MM.1S (cell line): ENCODE measurements around the gene BET1.
A peak's percentile ranks its signal among the peaks of the same experiment; 100 is the strongest.

Source experiments
- DNase-seq: peaks from one replicate; pipeline ENCODE4 v3.0.0-alpha.2; 2015
- H2AFZ ChIP-seq: fragments of 300-600 bp; sonication (generic); 2 replicates; pipeline ENCODE4 v1.6.0; 2016; ENCODE audit warnings: antibody characterized with exemption, low read length
- H3F3A ChIP-seq: fragments of 300-600 bp; sonication (generic); 2 replicates; pipeline ENCODE4 v1.6.1; 2016; ENCODE audit warnings: mild to moderate bottlenecking, antibody characterized with exemption, low read length, moderate library complexity, mixed read lengths; ENCODE audit not compliant: insufficient read depth
- H3K27ac ChIP-seq: fragments of 300-600 bp; sonication (generic); 2 replicates; pipeline ENCODE4 v1.5.1; 2016; ENCODE audit warnings: mild to moderate bottlenecking, low read length
- H3K27me3 ChIP-seq: fragments of 300-600 bp; sonication (generic); replicated peaks from 2 replicates; pipeline ENCODE4 v1.6.0; 2016; ENCODE audit warnings: low read length; ENCODE audit not compliant: insufficient read depth
- H3K36me3 ChIP-seq: fragments of 300-600 bp; sonication (generic); replicated peaks from 2 replicates; pipeline ENCODE4 v1.6.1; 2016; ENCODE audit warnings: mild to moderate bottlenecking, low read length, mixed read lengths; ENCODE audit not compliant: insufficient read depth
- H3K4me1 ChIP-seq: fragments of 300-600 bp; sonication (generic); 2 replicates; pipeline ENCODE4 v1.6.1; 2016; ENCODE audit warnings: low read length, mixed read lengths
- H3K4me2 ChIP-seq: fragments of 300-600 bp; sonication (generic); 2 replicates; pipeline ENCODE4 v1.6.0; 2016; ENCODE audit warnings: low read depth, low read length
- H3K4me3 ChIP-seq: fragments of 300-600 bp; sonication (generic); 2 replicates; pipeline ENCODE4 v1.5.1; 2016; ENCODE audit warnings: low read length, mixed read lengths
- H3K79me2 ChIP-seq: fragments of 300-600 bp; sonication (generic); 2 replicates; pipeline ENCODE4 v1.6.1; 2016; ENCODE audit warnings: mixed run types, low read length, mixed read lengths
- H3K9ac ChIP-seq: fragments of 300-600 bp; sonication (generic); 2 replicates; pipeline ENCODE4 v1.6.1; 2016; ENCODE audit warnings: low read length, mixed read lengths
- H3K9me2 ChIP-seq: fragments of 300-600 bp; sonication (generic); replicated peaks from 2 replicates; pipeline ENCODE4 v1.6.1; 2016; ENCODE audit warnings: mild to moderate bottlenecking, low read length, mixed read lengths; ENCODE audit not compliant: insufficient read depth
- H3K9me3 ChIP-seq: fragments of 300-600 bp; sonication (generic); replicated peaks from 2 replicates; pipeline ENCODE4 v1.6.1; 2016; ENCODE audit warnings: mild to moderate bottlenecking, low read length, mixed read lengths; ENCODE audit not compliant: insufficient read depth
- H4K20me1 ChIP-seq: fragments of 300-600 bp; sonication (generic); 2 replicates; pipeline ENCODE4 v1.6.1; 2016; ENCODE audit warnings: mild to moderate bottlenecking, low read length, moderate library complexity, mixed read lengths; ENCODE audit not compliant: insufficient read depth
- CTCF ChIP-seq: fragments of 300-600 bp; sonication (generic); IDR thresholded peaks from 2 replicates; pipeline ENCODE4 v1.5.1; 2016; ENCODE audit warnings: antibody characterized with exemption, low read length, mixed read lengths
- EZH2 ChIP-seq: fragments of 300-600 bp; sonication (generic); optimal IDR thresholded peaks from 2 replicates; pipeline ENCODE3; 2017; ENCODE audit warnings: low read depth, mild to moderate bottlenecking, antibody characterized with exemption, low read length, mixed read lengths
- EZH2phosphoT487 ChIP-seq: fragments of 300-600 bp; sonication (generic); IDR thresholded peaks from 2 replicates; pipeline ENCODE4 v1.6.1; 2018; ENCODE audit warnings: antibody characterized with exemption, low read length

Gene BET1

GRCh38 chr7:93948873-93949272 lies 55.3 kb downstream of the BET1 start:
- Histone ChIP-seq H4K20me1 (no peaks in the 10 kb centered on the region), H3F3A (0 out of 2 replicates have a peak, but pooled peaks cover 8% of the 10 kb centered on the region), H3K9me3 (no peaks in the 10 kb centered on the region), H3K27ac (no peak overlapping the region), H3K79me2 (no peaks in the 10 kb centered on the region), H2AFZ (no peak overlapping the region), H3K9me2 (no peaks in the 10 kb centered on the region), H3K4me2 (no peak overlapping the region), H3K4me1 (peaks cover 20% of the 10 kb centered on the region), H3K9ac (no peak overlapping the region), H3K4me3 (no peak overlapping the region), H3K27me3 (no peaks in the 10 kb centered on the region), H3K36me3 (no peaks in the 10 kb centered on the region)
- DNase-seq, result no peak
- TF ChIP-seq EZH2 (no peak), CTCF (no peak), EZH2phosphoT487 (no peak)

DNA sequence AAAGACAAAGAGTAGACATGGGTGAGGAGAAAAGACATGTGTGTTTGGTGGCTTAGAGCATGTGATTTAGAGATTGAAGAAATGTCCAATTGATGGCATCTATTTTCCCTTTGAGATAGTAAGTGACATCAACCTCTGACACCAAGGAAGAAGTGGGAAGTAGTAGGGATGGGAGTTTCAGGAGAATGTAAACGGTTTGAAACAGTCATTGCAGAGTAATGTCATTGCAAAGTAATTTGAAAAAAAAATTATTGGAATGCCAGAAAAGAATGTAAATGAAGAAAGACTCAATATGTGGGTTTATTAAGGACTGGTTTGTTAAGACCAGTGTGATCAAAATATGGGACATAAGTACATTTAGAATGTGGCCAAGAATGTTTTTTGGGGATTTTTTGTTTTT lies 56.0 kb downstream of the BET1 start:
- Histone ChIP-seq H3K4me3 (no peak overlapping the region), H3K4me2 (no peak overlapping the region), H3K9me2 (no peaks in the 10 kb centered on the region), H3K27me3 (no peaks in the 10 kb centered on the region), H2AFZ (no peak overlapping the region), H3K9me3 (no peaks in the 10 kb centered on the region), H3K4me1 (peaks cover 28% of the 10 kb centered on the region), H3K9ac (no peak overlapping the region), H3K79me2 (no peaks in the 10 kb centered on the region), H3F3A (0 out of 2 replicates have a peak, but pooled peaks cover 8% of the 10 kb centered on the region), H3K27ac (no peak overlapping the region), H3K36me3 (no peaks in the 10 kb centered on the region), H4K20me1 (no peaks in the 10 kb centered on the region)
- DNase-seq, result no peak
- TF ChIP-seq CTCF (no peak), EZH2phosphoT487 (no peak), EZH2 (no peak)

GRCh38 chr7:93945756-93946535 lies 58.2 kb downstream of the BET1 start:
- no peak overlapping the region for H3K27ac ChIP-seq
- H3K9me2 ChIP-seq, result no peaks in the 10 kb centered on the region
- no peaks in the 10 kb centered on the region for H3K9me3 ChIP-seq
- no peak for DNase-seq
- no peak overlapping the region for H2AFZ ChIP-seq
- H3K27me3 ChIP-seq, result no peaks in the 10 kb centered on the region
- H3K9ac ChIP-seq, result no peak overlapping the region
- no peaks in the 10 kb centered on the region for H3K36me3 ChIP-seq
- no peak overlapping the region for H3K4me3 ChIP-seq
- peaks cover 31% of the 10 kb centered on the region for H3K4me1 ChIP-seq
- no peaks in the 10 kb centered on the region for H4K20me1 ChIP-seq
- 0 out of 2 replicates have a peak, but pooled peaks cover 8% of the 10 kb centered on the region for H3F3A ChIP-seq
- no peaks in the 10 kb centered on the region for H3K79me2 ChIP-seq
- H3K4me2 ChIP-seq, result peak overlapping the region; percentile 3; the same call in 1 of the 2 replicates
- TF ChIP-seq EZH2 (no peak), EZH2phosphoT487 (no peak), CTCF (no peak)
